ENCODE results near the gene GHRH.

The GHRH gene

GRCh38 chr20:37295001-37295400, 33.4 kb upstream of the GHRH start:
- no peak overlapping the region for H3K4me3 ChIP-seq (ENCODE audit: low read depth in 1 of 2, low read length in 1 of 2)
- H3K4me1 ChIP-seq (ENCODE audit: control insufficient read depth in 1 of 2, insufficient read depth in 1 of 2, low read depth in 1 of 2, low read length in 1 of 2) = peaks cover 44 to 50% of the 10 kb centered on the region in 2 experiments
- peak overlapping the region; percentile 86 for H3K27ac ChIP-seq
- H3K27me3 ChIP-seq = no peaks in the 10 kb centered on the region
- no peak for TF ChIP-seq CTCF (IDR thresholded peaks at IDR 0.05)
- H3K9me3 ChIP-seq = no peaks in the 10 kb centered on the region
- peaks cover 13% of the 10 kb centered on the region for H3K36me3 ChIP-seq

DNA sequence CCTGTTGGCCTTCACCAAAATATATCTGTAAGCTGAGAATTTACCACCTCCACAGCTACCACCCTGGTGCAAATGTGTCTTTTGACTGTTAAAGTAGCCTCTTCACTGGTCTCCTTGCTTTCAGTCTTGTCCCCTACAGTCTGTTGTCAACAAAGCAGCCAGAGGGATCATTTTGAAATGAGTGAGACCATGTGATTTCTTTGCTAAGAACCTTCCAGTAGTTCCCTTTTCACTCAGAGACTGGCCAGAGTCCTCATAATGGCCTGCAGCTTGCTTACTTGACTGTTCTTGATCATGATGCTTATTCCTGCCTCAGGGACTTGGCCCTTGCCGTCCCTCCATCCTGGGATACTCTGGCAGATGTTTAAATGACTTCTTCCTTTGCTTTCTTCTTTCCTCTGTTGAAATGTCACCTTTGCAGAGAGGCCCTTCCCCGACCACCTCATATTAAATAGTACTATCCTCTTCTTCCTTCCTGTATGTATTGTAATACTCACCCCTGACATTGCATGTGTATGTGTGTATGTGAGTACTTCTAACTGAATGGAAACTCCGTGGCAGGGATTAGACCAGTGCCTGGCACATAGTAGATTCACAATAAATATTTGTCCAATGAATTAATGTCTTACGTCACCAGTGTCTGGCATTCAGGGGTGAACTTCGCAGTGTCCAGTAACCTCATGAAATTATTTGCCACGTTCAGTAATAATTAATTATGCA, 32.8 kb upstream of the GHRH start:
- Histone ChIP-seq H3K27me3 (no peaks in the 10 kb centered on the region), H3K36me3 (peaks cover 7% of the 10 kb centered on the region), H3K9me3 (no peaks in the 10 kb centered on the region), H3K27ac (peak overlapping the region; percentile 86), H3K4me3 (ENCODE audit: low read depth in 1 of 2, low read length in 1 of 2) (peak overlapping the region in 1 of 2 experiments; percentile 13), H3K4me1 (ENCODE audit: control insufficient read depth in 1 of 2, insufficient read depth in 1 of 2, low read depth in 1 of 2, low read length in 1 of 2) (peaks cover 47 to 52% of the 10 kb centered on the region in 2 experiments)
- TF ChIP-seq CTCF (IDR thresholded peaks at IDR 0.05) = peak; percentile 45

GRCh38 chr20:37293301-37293943, 31.8 kb upstream of the GHRH start:
- Histone ChIP-seq H3K36me3 (no peaks in the 10 kb centered on the region), H3K4me1 (ENCODE audit: control insufficient read depth in 1 of 2, insufficient read depth in 1 of 2, low read depth in 1 of 2, low read length in 1 of 2) (peaks cover 50 to 58% of the 10 kb centered on the region in 2 experiments), H3K27ac (peak overlapping the region; percentile 86), H3K4me3 (ENCODE audit: low read depth in 1 of 2, low read length in 1 of 2) (no peak overlapping the region), H3K9me3 (no peaks in the 10 kb centered on the region), H3K27me3 (no peaks in the 10 kb centered on the region)
- no peak for TF ChIP-seq CTCF (IDR thresholded peaks at IDR 0.05)

GRCh38 chr20:37291724-37292126, 30.1 kb upstream of the GHRH start:
- H3K27me3 ChIP-seq = no peaks in the 10 kb centered on the region
- TF ChIP-seq CTCF (IDR thresholded peaks at IDR 0.05) = no peak
- no peak overlapping the region for H3K4me3 ChIP-seq (ENCODE audit: low read depth in 1 of 2, low read length in 1 of 2)
- no peaks in the 10 kb centered on the region for H3K9me3 ChIP-seq
- H3K27ac ChIP-seq = no peak overlapping the region
- no peaks in the 10 kb centered on the region for H3K36me3 ChIP-seq
- H3K4me1 ChIP-seq (ENCODE audit: control insufficient read depth in 1 of 2, insufficient read depth in 1 of 2, low read depth in 1 of 2, low read length in 1 of 2) = peaks cover 47 to 56% of the 10 kb centered on the region in 2 experiments

DNA sequence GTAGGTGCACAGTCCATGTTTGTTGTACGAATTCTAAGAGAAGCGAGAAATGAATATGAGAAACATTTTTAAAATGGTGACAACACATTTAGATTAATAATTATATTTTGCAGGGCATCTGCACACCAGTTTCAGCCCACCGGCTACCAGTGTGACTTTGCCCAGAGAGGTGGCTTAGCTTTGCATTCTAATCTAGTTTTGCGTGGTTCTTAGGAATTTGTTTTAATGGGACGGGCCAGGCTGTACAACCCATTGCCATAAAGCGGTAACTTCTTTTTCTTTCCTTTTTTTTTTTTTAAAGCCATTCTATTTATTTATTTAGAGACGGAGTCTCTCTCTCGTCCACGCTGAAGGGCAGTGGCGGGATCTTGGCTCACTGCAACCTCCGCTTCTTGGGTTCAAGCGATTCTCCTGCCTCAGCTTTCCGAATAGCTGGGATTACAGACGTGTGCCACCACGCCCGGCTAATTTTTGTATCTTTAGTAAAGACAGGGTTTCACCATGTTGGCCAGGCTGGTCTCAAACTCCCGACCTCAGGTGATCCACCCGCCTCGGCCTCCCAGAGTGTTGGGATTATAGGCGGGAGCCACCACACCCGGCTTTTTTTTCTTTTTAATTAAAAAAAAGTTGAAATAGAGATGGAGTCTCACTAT, 28.7 kb upstream of the GHRH start:
- Histone ChIP-seq H3K4me1 (ENCODE audit: control insufficient read depth in 1 of 2, insufficient read depth in 1 of 2, low read depth in 1 of 2, low read length in 1 of 2) (peaks cover 33 to 41% of the 10 kb centered on the region in 2 experiments), H3K36me3 (no peaks in the 10 kb centered on the region), H3K27ac (peak overlapping the region; percentile 86), H3K9me3 (no peaks in the 10 kb centered on the region), H3K27me3 (no peaks in the 10 kb centered on the region), H3K4me3 (ENCODE audit: low read depth in 1 of 2, low read length in 1 of 2) (peak overlapping the region; percentile 82 to 88)
- no peak for TF ChIP-seq CTCF (IDR thresholded peaks at IDR 0.05)
